Globus pallidus (tissue), 1 donor: ENCODE measurements around the gene CENPT.
"Not testable (repeated sequence)": the region's sequence is repeated elsewhere in the genome, so short reads cannot be mapped to it uniquely, and the experiment has no call there.

Experiments used
- DNase-seq: peaks from one replicate; pipeline ENCODE4 v3.0.0-alpha.2; 2015; ENCODE audit warnings: low spot score

CENPT gene

DNA sequence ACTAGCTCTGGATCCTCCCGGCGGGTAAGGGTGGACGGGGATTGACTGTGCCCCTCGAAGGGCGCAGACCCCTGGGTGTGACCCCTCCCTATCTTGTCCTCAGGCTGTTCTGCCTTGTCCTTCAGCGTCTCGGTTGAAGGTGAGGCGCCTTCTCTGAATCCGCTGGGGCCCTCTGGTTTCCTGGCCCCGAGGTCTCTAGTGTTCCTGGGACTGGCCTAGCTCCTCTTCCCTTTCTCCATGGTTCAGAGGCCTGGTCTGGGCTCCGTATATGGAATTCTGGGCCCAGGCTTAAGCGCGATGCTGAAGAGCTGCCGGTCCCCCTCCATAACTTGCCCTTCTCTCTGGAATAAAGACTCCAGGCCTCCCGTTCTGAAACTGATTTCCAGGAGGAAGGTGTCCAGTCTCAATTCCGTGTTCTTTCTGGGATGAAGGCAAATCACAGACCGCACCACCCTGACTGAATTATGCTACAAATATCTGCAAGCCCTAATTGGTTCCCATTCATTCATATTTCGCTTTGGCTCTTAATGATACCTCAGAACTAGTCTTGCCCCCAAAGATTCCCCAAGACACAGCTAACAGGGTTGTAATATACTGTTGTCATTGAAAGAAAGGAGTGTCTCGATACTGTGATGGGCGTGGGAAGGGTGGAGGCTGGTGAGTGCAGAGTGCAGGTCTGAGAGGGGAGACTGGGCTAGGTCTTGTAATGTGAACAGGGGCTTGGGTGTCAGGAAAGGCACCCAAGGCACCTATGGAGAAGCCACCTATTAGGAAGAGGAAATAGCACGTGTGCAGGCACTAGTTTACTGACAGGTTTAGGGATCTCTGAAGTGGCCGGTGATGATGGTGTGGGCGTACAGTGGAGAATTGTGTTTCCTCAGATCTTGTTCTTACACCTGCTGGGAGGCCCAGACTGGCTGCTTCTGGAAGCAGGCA, 26.2 kb upstream of the CENPT start:
- DNase-seq: no peak

- peak; percentile 74 for DNase-seq
Observed at GRCh38 chr16:67872631-67873434, 25.3 kb upstream of the CENPT start, which contains the start of gene EDC4. TSS of gene EDC4 (plus strand) at chr16:67873052. CDS start at chr16:67873262, 210 bp downstream.

GRCh38 chr16:67872131-67872630, 24.7 kb upstream of the CENPT start:
- no peak for DNase-seq

GRCh38 chr16:67871256-67871655, 23.8 kb upstream of the CENPT start:
- DNase-seq: no peak

GRCh38 chr16:67869653-67870052, 22.2 kb upstream of the CENPT start:
- DNase-seq: no peak

DNA sequence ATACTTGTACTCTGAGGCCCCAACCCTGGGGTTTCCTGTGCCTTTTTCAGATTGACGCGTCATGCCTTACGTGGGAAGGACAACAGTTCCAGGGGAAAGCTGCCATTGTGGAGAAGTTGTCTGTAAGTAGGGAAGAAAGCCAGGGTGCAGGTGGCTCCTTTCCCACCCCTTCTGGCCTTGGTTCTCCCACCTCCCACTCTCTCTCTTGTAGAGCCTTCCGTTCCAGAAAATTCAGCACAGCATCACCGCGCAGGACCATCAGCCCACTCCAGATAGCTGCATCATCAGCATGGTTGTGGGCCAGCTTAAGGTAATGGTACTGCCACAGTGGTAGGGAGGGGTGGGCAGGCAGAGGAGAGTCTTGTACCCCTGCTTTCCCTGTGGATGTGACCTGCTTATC, 20.8 kb upstream of the CENPT start:
- DNase-seq: no peak

GRCh38 chr16:67865318-67865717, 17.8 kb upstream of the CENPT start:
- DNase-seq: no peak

- no peak for DNase-seq
Observed at GRCh38 chr16:67864594-67864993, 17.1 kb upstream of the CENPT start.

DNA sequence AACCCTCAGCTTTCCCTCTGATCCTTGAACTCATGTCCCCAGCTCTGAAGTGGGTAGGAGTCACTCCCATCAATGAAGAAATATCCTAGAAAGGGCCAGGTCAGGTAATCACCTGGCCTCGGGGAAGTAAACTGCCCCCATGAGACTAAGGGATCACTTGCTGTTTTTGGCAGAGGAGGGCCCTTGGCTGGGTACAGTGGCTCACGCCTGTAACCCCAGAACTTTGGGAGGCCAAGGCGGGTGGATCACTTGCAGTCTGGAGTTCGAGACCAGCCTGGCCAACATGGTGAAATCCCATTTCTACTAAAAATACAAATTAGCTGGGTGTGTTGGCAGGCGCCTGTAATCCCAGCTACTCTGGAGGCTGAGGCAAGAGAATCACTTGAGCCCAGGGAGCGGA, 16.6 kb upstream of the CENPT start:
- DNase-seq: not testable (repeated sequence)

DNA sequence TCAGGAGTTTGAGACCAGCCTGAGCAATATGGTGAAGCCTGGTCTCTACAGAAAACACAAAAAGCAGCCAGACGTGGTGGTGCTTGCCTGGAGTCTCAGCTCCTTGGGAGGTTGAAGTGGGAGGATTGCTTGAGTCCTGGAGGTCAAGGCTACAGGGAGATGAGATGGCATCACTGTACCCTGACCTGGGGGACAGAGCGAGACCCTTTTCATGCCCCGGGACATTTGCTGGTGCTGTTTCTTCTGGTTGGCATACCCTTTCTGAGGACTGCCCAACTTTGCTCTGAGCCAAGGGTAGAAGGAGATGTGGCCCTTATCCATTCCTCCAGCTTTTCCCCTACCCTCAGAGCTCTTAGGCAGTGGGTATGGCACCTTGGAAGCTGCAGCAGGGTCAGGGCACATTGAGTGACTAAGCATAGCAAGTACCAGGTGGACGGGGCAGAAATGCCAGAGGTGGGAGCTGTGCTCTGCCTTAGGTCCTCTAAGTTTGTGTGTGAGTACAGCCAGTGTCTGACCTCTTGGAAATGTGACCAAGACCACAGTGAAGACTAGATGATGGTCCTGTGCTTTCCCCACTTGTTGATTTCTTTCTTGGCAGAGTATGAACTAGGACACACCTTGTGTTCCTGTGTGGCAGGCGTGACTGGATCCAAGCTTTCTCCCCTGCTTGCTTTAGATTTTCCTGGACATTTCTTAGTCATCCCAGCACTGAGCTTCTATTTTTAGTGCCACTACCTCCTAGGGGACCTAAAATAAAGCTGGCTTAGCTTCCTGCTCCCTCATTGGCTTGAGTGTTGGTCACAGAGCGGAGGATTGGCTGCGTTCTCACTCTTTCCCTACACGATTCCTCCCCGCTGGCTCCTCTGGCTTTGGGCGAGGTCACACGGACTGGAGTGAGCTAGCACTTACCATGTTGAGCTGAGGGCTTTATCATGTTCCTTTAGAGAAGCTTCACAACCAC, 15.4 kb upstream of the CENPT start:
- DNase-seq: no peak

DNA sequence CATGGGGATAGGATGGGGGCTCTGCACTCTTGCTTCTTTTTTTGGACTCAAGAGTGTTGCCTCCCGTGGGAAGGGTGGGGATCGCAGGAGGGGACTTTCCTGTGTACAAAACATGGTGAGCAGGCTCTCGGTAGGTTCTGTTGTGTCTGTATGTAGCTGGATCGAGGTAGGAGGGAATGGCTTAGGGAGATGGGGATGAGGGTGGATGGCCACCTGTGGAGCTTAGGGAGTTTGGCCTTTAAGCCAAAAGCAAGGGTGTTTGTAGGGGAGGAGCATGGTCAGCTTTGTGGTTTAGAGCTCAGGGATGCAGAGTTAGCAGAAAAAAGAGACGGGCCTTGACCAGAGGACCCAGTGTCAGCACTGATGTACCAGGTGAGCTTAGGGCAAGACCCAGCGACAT, 14.4 kb upstream of the CENPT start:
- DNase-seq: no peak

DNA sequence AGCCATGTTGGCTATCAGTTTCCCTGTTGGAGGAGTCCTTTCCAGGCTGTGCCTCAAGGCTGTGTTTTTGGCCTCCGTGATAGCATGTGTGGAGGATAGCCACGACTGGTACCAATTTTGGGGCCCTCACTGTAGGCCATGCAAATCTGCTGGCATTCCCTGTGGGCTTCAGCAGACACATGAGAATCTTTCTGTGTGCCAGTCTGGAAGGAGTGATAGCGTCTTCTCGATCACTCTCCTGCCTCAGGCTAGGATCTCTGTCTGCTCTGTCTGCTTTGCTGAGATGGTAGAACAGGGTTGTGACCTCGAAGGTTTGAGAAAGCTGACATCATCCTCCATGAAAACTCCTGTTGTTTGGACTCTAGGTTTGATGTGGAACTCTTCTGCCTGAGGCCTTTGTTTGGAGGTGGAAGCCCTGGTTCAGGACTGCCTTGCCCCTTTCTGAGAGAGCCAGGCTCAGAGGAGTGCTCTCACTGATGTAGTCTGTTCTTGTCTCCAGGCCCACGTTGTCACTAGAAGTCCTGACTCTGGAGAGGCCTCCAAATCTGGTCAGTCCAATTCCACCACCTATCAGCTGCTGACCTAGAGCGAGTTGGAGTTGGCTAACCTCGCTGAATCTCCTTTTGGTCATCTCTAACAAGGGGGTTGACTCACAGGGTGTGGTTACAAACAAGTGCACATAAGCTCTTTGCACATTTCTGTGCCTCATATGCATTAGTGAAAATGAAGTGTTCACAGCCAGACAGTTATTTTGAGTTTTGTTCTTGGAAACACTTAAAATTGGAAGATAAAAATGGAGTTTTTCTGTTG, 13.3 kb upstream of the CENPT start:
- no peak for DNase-seq

DNA sequence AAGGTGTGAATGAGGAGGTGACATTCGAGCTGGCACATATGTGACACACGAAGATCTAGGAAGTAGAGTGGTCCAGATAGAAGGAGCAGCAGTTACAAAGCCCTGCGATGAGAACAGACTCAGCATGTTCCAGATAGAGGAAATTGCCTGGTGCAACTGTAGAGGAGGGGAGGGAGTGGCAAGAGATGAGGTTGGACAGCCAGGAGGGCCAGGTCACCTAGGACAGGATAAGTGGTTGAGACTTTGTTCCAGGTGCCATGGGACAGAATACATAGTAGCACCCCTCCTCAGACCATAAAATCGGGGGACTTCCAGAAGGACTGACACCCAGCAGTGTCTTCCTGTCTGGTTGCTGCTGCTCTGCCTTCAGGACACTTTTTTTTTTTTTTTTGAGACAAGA, 11.0 kb upstream of the CENPT start:
- DNase-seq: no peak

DNA sequence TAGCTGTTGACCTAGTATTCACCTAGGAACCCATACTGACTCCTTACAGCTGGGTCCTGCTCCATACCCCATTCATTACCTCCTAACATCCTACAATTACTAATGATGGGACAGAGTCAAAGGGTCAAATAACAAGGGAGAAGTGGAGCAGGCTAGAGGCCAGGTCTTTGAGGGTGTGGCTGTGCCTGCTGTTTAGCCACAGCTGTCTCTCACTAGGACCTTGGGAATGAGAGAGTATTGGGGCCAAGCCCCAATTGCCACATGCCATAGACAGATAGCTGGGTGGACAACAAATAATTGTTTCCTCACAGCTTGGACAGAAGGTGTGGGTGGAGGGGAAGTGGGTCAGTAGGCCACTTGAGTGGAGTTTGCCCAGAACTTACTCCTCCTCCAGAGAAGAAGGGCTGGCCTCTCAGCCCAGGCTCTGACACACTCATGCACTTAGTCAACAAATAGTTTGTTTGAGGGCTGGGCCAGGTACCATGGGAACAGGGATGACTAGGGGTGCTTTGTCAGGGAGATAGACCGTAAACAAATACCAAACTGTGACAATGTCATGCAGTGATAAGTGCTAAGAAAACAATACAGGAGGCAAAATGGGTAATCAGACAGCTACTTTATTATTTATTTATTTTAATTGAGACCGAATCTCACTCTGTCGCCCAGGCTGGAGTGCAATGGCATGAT, 10.2 kb upstream of the CENPT start:
- DNase-seq: no peak

- DNase-seq: no peak
Observed at GRCh38 chr16:67856927-67857546, 9.5 kb upstream of the CENPT start.

- DNase-seq: no peak
Observed at GRCh38 chr16:67855789-67856188, 8.3 kb upstream of the CENPT start.

DNA sequence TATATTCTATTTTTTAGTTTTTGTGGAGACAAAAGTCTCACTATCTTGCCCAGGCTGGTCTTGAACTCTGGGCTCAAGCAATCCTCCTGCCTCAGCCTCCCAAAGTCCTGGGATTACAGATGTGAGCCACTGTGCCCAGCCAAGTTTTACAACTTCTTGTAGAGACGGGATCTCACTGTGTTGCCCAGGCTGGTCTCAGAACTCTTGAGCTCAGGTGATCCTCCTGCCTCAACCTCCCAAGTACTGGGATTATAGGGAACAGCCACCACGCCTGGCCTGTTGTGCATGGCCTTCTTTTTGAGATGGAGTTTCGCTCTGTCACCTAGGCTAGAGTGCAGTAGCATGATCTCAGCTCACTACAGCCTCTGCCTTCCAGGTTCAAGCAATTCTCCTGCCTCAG, 6.2 kb upstream of the CENPT start:
- no peak for DNase-seq

DNA sequence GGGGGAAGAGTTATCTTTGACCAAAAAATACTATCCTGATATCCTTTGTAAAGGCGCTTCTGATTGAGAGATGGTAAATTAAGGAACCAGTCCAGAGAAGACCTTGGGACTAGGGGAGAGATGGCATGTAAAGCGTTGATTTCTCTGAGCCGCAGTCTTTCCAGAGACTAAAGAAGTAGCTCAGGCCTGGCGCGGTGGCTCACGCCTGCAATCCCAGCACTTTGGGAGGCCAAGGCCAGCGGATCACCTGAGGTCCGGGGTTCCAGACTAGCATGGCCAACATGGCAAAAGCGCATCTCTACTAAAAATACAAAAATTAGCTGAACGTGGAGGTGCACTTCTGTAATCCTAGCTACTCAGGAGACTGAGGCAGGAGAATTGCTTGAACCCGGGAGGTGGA, 625 bp upstream of the CENPT start:
- DNase-seq: no peak

- DNase-seq: peak; percentile 95
Observed at GRCh38 chr16:67846320-67847063, 1.0 kb downstream of the CENPT start, which contains the start of gene NUTF2. TSS of gene NUTF2 (plus strand) at chr16:67846933. CDS start at chr16:67865131, 18,198 bp downstream.
